H7 (cell line): ENCODE measurements around the gene HNF1A. TPM values are rescaled to one million over a fixed set of nuclear protein-coding genes. Genes with fewer than 3 reads are reported as not detected.

Experiments
- DNase-seq: peaks from one replicate; pipeline ENCODE4 v3.0.0; 2012
- H3K27me3 ChIP-seq: 2 replicates; pipeline ENCODE4 v1.6.0; 2011; ENCODE audit warnings: mild to moderate bottlenecking, low read length; ENCODE audit not compliant: control insufficient read depth, insufficient read depth
- H3K36me3 ChIP-seq: replicated peaks from 2 replicates; pipeline ENCODE4 v1.5.1; 2011; ENCODE audit warnings: low read length; ENCODE audit not compliant: control insufficient read depth, insufficient read depth
- H3K4me3 ChIP-seq: 2 replicates; pipeline ENCODE4 v1.5.1; 2011; ENCODE audit warnings: low read depth, mild to moderate bottlenecking, control low read depth, low read length, moderate library complexity; ENCODE audit not compliant: insufficient read depth
- total RNA-seq: library from RNA; depleted of rRNA; stranded (reverse); fragments of >200 nt; shearing (Covaris generic); gene quantifications from 2 replicates; pipeline ENCODE4 v1.2.3, GENCODE V29; 2014

HNF1A gene
- total RNA-seq, 1 experiment from 2014 or later = not detected

DNA sequence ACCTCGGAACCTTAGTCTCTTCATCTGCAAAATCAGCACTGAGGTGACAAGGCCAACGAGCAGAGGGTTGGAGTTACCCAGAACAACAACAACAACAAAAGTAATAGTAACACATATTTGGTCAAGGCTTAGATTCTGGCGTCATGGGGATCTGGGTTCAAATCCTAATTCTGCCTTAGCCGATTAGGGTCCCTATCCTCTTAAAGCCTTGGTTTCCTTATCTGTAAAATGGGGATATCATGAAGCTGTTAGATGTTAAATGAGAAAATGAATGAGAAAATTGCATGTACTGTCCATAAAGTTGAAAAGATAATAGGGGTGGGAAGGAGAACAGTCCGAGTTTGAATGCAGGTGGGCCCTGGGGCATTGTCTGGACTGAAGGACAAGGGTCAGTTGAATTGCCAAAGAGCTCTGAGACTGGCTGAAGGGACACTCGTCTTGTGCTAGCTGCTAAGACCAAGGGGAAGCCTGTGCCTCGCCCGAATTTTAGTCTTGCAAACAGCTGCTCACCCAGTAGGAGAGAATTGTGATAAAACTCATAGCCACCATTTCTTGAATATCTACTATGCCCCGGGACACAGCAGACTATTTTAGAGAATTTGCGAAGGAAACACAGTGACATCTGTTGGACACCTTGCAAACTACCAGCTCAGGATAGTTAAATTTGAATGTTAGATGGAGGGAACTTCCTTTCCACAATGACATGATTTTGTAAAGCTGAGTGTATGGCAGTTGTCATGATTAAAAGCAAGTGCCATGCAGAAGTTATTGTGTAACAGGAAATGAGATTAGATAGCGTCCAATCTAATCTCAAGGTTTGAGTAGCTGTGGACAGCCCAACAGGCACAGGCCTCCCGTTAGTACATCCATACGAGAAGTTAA lies 6.8 kb upstream of the HNF1A start:
- H3K36me3 ChIP-seq = no peaks in the 10 kb centered on the region
- no peaks in the 10 kb centered on the region for H3K27me3 ChIP-seq
- no peak for DNase-seq
- no peak overlapping the region for H3K4me3 ChIP-seq

DNA sequence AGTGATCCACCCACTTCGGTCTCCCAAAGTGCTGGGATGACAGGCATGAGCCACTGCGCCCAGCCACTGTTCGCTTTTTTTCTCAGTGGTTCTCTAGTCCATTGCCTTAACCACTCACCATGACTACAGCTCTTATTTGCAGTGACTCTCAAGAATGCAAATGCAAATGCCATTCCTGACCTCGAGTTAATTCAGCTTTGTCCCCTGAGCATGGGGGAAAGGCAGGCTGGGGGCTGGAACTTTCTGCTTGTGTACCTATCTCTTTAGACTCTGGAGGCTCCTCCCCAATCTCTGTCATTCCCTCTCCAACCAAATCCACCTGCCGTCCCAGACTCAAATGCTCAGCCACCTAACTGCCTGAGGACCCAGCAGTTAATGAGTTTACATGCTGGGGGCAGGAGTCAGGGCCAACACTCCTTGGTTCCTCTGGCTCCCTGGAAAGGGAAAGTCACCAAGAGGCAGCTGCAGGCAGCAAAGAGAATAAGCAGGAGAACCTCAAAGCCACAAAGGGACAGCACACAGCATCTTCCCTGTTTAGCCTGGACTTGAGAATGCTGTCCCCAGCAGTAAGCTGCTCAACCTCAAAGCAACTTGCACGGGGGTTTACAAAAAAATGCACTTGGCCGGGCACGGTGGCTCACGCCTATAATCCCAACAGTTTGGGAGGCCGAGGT lies 5.3 kb upstream of the HNF1A start:
- no peaks in the 10 kb centered on the region for H3K36me3 ChIP-seq
- DNase-seq = peak; percentile 68
- H3K4me3 ChIP-seq = no peak overlapping the region
- no peaks in the 10 kb centered on the region for H3K27me3 ChIP-seq

DNA sequence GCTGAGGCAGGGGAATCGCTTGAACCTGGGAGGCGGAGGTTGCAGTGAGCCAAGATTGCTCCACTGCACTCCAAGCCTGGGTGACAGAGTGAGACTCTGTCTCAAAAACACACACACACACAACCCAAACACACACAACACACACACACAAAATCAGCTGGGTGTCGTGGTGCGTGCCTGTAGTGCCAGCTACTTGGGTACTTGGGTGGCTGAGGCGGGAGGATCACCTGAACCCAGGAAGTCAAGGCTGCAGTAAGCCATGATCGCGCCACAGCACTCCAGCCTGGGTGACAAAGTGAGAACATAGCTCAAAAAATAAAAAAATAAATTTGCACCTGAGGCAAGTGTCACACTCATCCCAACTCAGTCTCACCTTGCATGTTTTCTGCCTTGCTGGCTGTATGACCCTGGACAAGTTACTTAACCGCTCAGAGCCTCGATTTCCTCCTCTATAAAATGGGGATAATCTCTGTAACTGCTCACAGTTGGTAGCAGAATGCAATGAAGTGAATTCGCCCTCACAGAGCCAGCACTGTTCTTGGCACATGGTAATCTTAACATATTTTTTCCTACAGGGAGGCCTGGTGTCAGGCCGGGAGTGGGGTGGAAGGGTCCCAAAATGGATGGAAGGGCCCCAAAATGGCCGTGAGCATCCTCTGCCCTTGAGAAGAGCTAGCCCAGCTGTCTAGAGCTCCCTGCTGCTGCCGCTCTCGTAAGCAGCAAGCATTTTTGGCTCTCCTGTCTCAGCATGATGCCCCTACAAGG lies 630 bp upstream of the HNF1A start:
- no peak overlapping the region for H3K4me3 ChIP-seq
- no peaks in the 10 kb centered on the region for H3K27me3 ChIP-seq
- H3K36me3 ChIP-seq = no peaks in the 10 kb centered on the region
- no peak for DNase-seq

DNA sequence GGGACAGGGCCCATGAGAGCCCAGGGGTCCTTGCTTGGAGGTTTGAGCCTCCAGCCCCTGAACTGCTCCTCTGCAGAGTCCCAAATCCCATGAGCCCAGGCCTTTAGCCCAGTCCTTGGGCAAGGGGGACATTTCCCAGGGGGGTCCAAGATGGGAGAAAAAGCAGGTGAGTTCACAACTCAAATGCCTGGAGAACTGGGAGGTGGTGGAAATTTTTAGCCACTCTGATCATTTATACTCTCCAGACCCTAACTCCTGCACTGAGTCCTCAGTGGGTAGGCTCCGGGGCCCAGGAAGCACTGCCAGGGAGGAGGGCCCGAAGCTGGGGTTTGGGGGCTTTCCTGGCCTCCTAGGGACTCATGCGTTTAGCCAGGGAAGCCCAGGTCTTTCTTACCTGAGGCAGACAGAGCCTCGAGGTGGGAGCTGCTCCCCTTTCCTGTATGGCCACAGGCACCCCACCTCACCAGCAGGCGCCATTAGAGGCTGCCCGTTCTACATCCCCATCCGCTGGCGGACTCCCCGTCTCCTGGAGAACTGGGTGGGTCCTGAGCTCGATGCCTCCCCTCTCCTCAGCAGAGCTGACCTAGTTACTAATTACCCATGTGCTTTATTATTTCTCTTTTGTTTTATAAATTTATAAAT lies 998 bp downstream of the HNF1A start:
- Histone ChIP-seq H3K27me3 (no peaks in the 10 kb centered on the region), H3K4me3 (no peak overlapping the region), H3K36me3 (no peaks in the 10 kb centered on the region)
- DNase-seq = no peak

DNA sequence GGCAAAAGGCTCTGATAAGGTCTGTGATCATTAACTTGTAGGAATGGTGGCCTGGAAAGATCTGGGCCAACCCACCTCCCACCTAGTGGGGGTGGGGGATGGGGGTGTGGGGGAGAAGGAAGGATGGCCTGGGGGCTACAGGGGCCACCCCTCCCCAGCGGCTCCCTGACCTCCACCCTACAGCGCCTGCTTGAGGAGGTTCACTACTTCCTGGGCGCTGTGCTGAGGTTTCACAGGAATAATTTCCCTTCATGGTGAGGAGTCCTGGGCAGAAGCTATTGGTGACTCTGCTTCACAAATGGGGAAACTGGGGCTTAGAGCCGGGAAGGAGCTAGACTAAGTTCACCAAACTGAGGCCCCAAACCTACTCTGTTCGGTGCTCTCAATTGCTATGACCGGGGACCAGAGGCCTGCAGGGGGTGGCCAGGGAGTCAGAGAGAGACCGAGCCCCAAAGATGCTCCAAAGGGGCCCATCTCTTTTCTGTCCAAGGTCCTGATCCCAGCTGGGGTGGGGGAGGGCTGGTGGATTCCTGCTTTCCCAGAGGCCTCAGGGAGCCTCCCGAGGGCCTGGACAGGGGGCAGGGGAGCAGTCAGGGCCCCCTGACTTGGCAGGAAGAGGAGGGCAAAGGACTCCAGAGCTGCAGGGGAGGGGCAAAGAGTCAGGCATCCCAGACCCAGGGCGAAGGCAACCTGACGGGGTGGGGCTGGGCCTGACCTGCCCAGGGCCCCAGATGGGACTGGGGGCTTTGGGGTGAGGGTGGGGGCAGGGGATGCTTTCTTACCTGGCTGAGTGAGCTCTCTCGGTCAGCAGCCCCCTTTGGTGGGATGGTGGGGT lies 1.7 kb downstream of the HNF1A start:
- Histone ChIP-seq H3K27me3 (no peaks in the 10 kb centered on the region), H3K36me3 (no peaks in the 10 kb centered on the region), H3K4me3 (no peak overlapping the region)
- peak; percentile 79 for DNase-seq

DNA sequence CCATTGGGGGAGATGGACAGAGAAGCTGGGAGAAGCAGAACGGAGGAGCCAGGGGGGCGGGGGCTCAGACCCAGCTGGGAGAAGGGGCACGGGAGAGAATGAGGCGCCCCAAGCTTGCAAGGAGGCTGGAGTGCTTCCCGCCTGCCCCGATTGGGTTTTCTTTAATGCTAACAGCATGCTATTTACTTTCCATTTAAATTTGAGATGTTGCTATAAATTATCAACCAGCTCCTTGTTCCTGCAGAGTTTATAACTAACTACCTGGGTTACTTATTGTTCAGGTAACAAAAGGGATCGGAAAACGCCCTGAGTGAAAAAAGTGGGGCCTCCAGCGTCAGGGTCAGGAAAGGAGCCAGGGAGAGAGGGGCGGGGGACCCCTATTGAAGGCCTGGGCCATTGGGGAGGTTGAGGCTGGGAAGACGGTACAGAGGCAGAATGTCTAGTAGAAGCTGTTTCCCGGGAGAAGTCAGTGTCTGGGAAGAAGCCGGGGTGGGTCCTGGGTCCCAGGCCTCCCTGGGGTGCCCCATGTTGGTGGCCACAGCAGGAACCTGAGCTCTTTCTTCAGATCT lies 2.5 kb downstream of the HNF1A start:
- Histone ChIP-seq H3K4me3 (no peak overlapping the region), H3K27me3 (no peaks in the 10 kb centered on the region), H3K36me3 (no peaks in the 10 kb centered on the region)
- DNase-seq = no peak

DNA sequence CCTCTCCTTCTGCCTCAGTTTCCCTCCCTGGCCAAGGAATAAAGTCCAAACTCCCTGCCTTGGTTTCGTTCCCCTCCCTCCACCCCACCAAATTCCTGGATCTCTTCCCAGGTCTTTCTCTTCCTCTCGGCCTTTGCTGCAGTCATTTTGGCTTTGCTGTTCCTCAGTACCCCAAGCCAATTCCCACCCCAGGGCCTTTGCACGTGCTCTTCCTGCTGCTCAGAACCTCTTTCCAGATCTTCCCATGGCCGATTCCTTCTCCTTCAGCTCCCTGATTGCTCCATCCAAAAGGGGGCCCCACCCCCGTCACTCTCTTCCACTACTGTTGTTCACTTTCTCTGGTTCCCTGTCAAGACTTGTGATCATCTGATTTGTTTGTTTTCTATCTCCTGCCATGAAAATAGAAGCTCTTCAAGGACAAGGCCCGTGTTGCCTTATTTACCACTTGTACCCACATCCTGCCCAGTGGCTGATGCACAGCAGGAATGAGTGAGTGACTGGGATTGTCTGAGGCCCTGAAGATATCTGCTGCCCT lies 3.1 kb downstream of the HNF1A start:
- H3K27me3 ChIP-seq = no peaks in the 10 kb centered on the region
- H3K4me3 ChIP-seq = no peak overlapping the region
- no peaks in the 10 kb centered on the region for H3K36me3 ChIP-seq
- no peak for DNase-seq

DNA sequence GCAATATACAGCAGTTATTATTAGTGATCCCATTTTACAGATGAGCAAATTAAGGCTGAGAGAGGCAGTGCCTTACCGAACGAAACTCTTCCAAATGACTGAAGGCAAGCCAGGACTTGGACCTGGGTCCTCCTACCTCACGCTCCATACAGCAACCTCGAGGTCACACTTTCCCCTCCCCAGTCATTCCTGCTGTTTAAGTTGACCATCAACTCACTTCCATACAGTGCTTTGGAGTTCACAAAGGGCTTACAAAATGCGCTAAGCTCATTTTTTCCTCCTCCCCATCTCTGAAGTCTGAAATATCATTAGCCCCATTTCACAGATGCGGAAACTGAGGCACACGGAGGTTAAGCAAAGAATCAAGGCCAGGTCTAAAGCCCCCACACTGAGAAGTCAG lies 4.3 kb downstream of the HNF1A start:
- no peaks in the 10 kb centered on the region for H3K36me3 ChIP-seq
- H3K4me3 ChIP-seq = no peak overlapping the region
- no peaks in the 10 kb centered on the region for H3K27me3 ChIP-seq
- no peak for DNase-seq

DNA sequence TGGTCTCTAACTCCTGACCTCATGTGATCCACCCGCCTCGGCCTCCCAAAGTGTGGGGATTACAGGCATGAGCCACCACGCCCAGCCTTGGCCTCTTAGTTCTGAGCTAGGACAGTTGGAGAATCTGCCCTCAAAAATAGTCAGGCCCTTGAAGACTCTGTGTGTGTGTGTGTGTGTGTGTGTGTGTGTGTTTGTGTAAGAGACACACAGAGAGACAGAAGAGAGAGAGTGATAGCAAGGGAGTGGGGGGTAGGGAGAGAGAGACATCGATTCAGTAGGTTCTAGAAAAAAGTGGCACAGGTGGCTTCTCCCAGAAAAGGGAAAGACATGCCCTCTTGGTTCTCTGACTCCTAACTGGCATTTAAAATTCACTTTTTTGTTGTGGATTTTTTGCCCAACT lies 5.4 kb downstream of the HNF1A start:
- no peaks in the 10 kb centered on the region for H3K27me3 ChIP-seq
- no peaks in the 10 kb centered on the region for H3K36me3 ChIP-seq
- DNase-seq = no peak
- no peak overlapping the region for H3K4me3 ChIP-seq

DNA sequence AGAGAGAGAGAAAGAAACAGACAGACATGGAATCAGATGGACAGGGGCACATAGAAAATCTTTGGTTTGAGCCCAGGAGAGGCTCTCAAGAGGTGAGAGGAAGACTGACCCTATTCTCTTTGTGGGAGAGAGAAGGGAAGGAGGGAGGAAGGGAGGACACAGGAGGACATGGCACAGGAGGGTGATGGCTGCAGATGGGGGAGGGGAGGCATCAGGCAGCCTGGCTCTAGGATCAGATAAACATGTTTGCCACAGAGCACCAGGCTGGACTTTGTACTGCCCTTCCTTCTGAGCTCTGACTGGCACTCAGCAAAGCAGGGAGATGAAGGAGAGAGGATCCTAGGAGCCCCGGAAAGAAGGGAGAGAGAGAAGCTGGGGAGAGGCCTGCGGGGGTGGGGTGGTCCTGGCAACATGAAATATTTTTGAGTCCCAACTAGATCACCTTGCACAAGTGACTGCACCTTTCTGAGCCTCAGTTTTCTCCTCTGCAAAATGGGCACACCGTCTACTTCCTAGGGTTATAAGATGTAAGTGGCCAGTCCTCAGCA lies 6.1 kb downstream of the HNF1A start:
- Histone ChIP-seq H3K4me3 (no peak overlapping the region), H3K27me3 (no peaks in the 10 kb centered on the region), H3K36me3 (no peaks in the 10 kb centered on the region)
- DNase-seq = no peak

DNA sequence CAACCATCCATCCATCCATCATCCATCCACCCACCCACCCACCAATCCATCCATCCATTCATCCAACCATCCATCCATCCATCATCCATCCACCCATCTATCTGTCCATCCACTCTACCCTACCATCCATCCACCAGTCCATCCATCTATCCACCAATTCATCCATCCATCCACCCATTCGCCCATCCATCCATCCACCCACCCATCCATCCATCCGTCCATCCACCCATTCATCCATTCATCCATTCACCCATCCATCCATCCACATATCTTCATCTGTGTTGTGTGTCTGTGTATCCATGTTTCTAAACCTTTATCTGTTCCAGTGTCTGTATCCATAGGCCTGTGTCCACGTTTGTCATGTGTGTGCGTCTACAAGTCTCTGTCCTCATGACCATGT lies 9.9 kb downstream of the HNF1A start:
- no peaks in the 10 kb centered on the region for H3K36me3 ChIP-seq
- H3K4me3 ChIP-seq = no peak overlapping the region
- no peak for DNase-seq
- no peaks in the 10 kb centered on the region for H3K27me3 ChIP-seq

DNA sequence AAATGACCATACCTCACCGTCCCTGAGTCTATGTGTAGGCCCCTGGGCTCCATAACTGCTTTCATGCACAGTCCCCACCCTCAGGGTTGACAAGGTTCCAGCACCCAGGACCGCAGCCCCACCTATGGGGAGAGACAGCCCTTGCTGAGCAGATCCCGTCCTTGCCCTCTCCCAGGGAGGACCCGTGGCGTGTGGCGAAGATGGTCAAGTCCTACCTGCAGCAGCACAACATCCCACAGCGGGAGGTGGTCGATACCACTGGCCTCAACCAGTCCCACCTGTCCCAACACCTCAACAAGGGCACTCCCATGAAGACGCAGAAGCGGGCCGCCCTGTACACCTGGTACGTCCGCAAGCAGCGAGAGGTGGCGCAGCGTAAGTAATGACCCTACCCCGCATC lies 10.3 kb downstream of the HNF1A start:
- peak; percentile 18 for DNase-seq
- no peaks in the 10 kb centered on the region for H3K27me3 ChIP-seq
- H3K36me3 ChIP-seq = no peaks in the 10 kb centered on the region
- H3K4me3 ChIP-seq = no peak overlapping the region

DNA sequence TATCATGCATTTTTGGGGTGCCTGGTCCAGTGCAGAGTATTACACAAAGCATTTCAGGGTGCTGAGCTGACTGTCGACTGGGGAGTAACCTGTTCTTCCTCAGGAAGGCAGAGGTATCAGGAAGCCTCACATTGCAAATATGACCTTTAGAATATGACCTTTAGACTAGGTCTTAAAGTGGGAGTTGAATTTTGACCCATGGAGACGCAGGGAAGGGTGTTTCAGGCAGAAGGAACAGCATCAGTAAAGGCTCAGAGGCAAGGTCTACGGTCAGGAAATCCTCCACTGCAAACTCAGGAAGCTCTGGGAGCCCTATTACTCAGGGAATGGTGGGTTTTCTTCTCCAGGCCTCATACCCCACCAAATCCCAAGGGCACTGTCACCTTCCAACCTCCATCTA lies 11.3 kb downstream of the HNF1A start:
- no peak overlapping the region for H3K4me3 ChIP-seq
- H3K27me3 ChIP-seq = no peaks in the 10 kb centered on the region
- no peak for DNase-seq
- H3K36me3 ChIP-seq = no peaks in the 10 kb centered on the region
